Measurements from ENCODE around the gene PBX3.

GRCh38 chr9:125772740-125773139 lies 25.6 kb downstream of the PBX3 start:
- TF ChIP-seq POLR2A (IDR thresholded peaks at IDR 0.05), result no peak
- TF ChIP-seq CTCF (IDR thresholded peaks at IDR 0.05), result no peak
